K562 (cell line): ENCODE measurements around the gene OR11G2. TPM values are rescaled to one million over a fixed set of nuclear protein-coding genes. Genes with fewer than 3 reads are reported as not detected.

Experiments used
- ATAC-seq: fragments of 200-7000 bp; cut with Tn5 transposase; 3 replicates; pipeline ENCODE4 v1.9.1; 2020; ENCODE audit warnings: moderate library complexity
- Bru-seq: library from RNA; stranded (reverse); fragments of 400-500 nt; gene quantifications from one replicate; lab custom pipeline; 2021; lab: Mats Ljungman, UMichigan
- BruChase-seq, 2 experiments: library from RNA; stranded (reverse); fragments of 400-500 nt; gene quantifications; one replicate each; lab custom pipeline; 2021; lab: Mats Ljungman, UMichigan
- BruUV-seq: library from RNA; stranded (reverse); fragments of 400-500 nt; replicated peaks from 2 replicates; lab custom pipeline; 2021; lab: Mats Ljungman, UMichigan
- CTCF ChIA-PET: fragments of 300-600 bp; formaldehyde crosslinking; extraction: SDS; loops from one replicate; lab custom pipeline; 2021; ENCODE audit warnings: low intra/inter-chr PET ratio; lab: Yijun Ruan, JAX
- POLR2A ChIA-PET: fragments of 300-600, 350-650 bp; sonication (Branson Sonifier 250); formaldehyde crosslinking; extraction: SDS; loops from one replicate; lab custom pipeline; 2021; ENCODE audit warnings: antibody characterized with exemption, inconsistent platforms; lab: Yijun Ruan, JAX
- DNase-seq, 4 experiments: peaks; one replicate each; pipeline versions ENCODE4 v3.0.0 to v3.0.0-alpha.2; 2011 to 2018; ENCODE audit warnings: low spot score in 3 of 4, mixed read lengths in 3 of 4; ENCODE audit errors: extremely low read depth in 1 of 4
- FAIRE-seq: peaks from 2 replicates; lab custom pipeline; 2011; peaks lifted over from hg19 to GRCh38; lab: Jason Lieb, UNC
- H2AFZ ChIP-seq: 2 replicates; pipeline ENCODE4 v1.6.0; 2011; ENCODE audit warnings: low read depth, low read length, control low read depth, inconsistent platforms
- H3K27ac ChIP-seq: fragments of 200-600 bp; 3 replicates; pipeline ENCODE4 v1.8.0; 2011; ENCODE audit warnings: low read depth, mild to moderate bottlenecking, control low read depth, inconsistent platforms, low read length, moderate library complexity, mixed read lengths; ENCODE audit errors: extremely low read depth
- H3K27me3 ChIP-seq, 2 experiments: fragments of 300-600 bp in 1 of 2; 2 replicates in 1 of 2; 3 replicates in 1 of 2; pipeline versions ENCODE4 v1.6.0 to v1.8.0; 2011; ENCODE audit warnings: inconsistent platforms in 2 of 2, low read length in 2 of 2, mild to moderate bottlenecking in 1 of 2, mixed read lengths in 1 of 2, moderate library complexity in 1 of 2; ENCODE audit not compliant: control insufficient read depth in 2 of 2, insufficient read depth in 2 of 2
- H3K36me3 ChIP-seq: fragments of 300-600 bp; 3 replicates; pipeline ENCODE4 v1.8.0; 2011; ENCODE audit warnings: mild to moderate bottlenecking, low read length, inconsistent platforms; ENCODE audit not compliant: control insufficient read depth, insufficient read depth
- H3K4me1 ChIP-seq, 2 experiments: fragments of 200-600 bp in 1 of 2; replicated peaks in 1 of 2; 2 replicates in 1 of 2; 3 replicates in 1 of 2; pipeline versions ENCODE4 v1.5.1 to v1.8.0; 2011; ENCODE audit warnings: inconsistent platforms in 2 of 2, low read length in 2 of 2, mild to moderate bottlenecking in 1 of 2, mixed read lengths in 1 of 2, moderate library complexity in 1 of 2; ENCODE audit not compliant: control insufficient read depth in 2 of 2, insufficient read depth in 2 of 2
- H3K4me2 ChIP-seq: 2 replicates; pipeline ENCODE4 v1.6.1; 2011; ENCODE audit warnings: low read length, control low read depth, inconsistent platforms, mixed read lengths; ENCODE audit not compliant: insufficient read depth
- H3K4me3 ChIP-seq: fragments of 200-600 bp; sonication (generic), shearing (Covaris generic); 2 replicates; pipeline ENCODE4 v1.5.1; 2016; ENCODE audit warnings: control low read depth, inconsistent platforms
- H3K79me2 ChIP-seq: fragments of 200-600 bp; 3 replicates; pipeline ENCODE4 v1.8.0; 2011; ENCODE audit warnings: low read length, inconsistent platforms; ENCODE audit not compliant: control insufficient read depth, insufficient read depth
- H3K9ac ChIP-seq, 2 experiments: 2 replicates each; pipeline versions ENCODE4 v1.6.0 to v1.6.1; 2011; ENCODE audit warnings: low read depth in 2 of 2, low read length in 2 of 2, control low read depth in 1 of 2, inconsistent platforms in 1 of 2, mild to moderate bottlenecking in 1 of 2, mixed read lengths in 1 of 2; ENCODE audit not compliant: insufficient read depth in 1 of 2
- H3K9me1 ChIP-seq: one replicate; pipeline ENCODE4 v1.6.0; 2011; ENCODE audit warnings: inconsistent platforms, mild to moderate bottlenecking, low read length, moderate library complexity; ENCODE audit not compliant: control insufficient read depth, insufficient read depth
- H3K9me3 ChIP-seq: replicated peaks from 2 replicates; pipeline ENCODE4 v1.5.1; 2011; ENCODE audit warnings: low read depth, low read length, inconsistent platforms; ENCODE audit not compliant: control insufficient read depth, insufficient read depth
- H4K20me1 ChIP-seq: replicated peaks from 2 replicates; pipeline ENCODE4 v1.6.1; 2011; ENCODE audit warnings: low read length, inconsistent platforms, mixed read lengths; ENCODE audit not compliant: control insufficient read depth, insufficient read depth
- NCOR1 ChIP-seq: fragments of 450-650 bp; IDR thresholded peaks from 2 replicates; pipeline ENCODE4 v1.6.1; 2016; ENCODE audit warnings: mild to moderate bottlenecking, moderate library complexity
- TGIF2 ChIP-seq: sonication (generic); formaldehyde crosslinking; IDR thresholded peaks from 2 replicates; pipeline ENCODE4 v1.8.1; 2022; ENCODE audit warnings: mild to moderate bottlenecking, missing genetic modification reagents, moderate library complexity
- WGBS: fragments of 100-300 bp; shearing (Covaris generic); methylation state at CpG from one replicate; pipeline ENCODE4 v1.1.6; 2016; ENCODE audit warnings: low coverage, mixed read lengths; ENCODE audit not compliant: insufficient coverage; ENCODE audit errors: missing lambda C conversion rate; 5-methylcytosine and 5-hydroxymethylcytosine counted together
- in situ Hi-C: fragments of 300-500 bp; cut with MboI; formaldehyde crosslinking; loops from 4 replicates; pipeline ENCODE4 v1.15.0; 2018; ENCODE audit warnings: inconsistent platforms, mixed read lengths
- intact Hi-C: fragments of 100-400 bp; cut with micrococcal nuclease; formaldehyde crosslinking; loops from 2 replicates; pipeline ENCODE4 v1.14.2; 2022
- long read RNA-seq, 3 experiments: library from polyadenylated mRNA in 2 of 3; library from RNA in 1 of 3; unstranded in 2 of 3; stranded (forward) in 1 of 3; transcript quantifications; one replicate each; pipeline ENCODE4 v2.0.0, GENCODE V29; 2019 to 2022
- polyA minus RNA-seq, 3 experiments: library from RNA; depleted of rRNA, polyadenylated mRNA; stranded (reverse); fragments of >200 nt; gene quantifications; 2 replicates each; pipeline ENCODE4 v1.2.3, GENCODE V29; 2011
- polyA plus RNA-seq, 8 experiments: library from polyadenylated mRNA; depleted of rRNA in 4 of 8; stranded (reverse) in 5 of 8; unstranded in 3 of 8; fragments of >200 nt; fragmentation: Nextera tagmentation in 2 of 8; fragmentation: Illumina TruSeq in 1 of 8; extraction: Ambion mirVana in 2 of 8; extraction: Trizol in 1 of 8; gene quantifications; 2 replicates each; pipeline versions ENCODE4 v1.2.1 to v1.2.3, GENCODE V29; 2011 to 2014; ENCODE audit warnings: inconsistent platforms in 1 of 8, missing spikeins in 1 of 8
- total RNA-seq, 7 experiments: library from RNA; depleted of rRNA in 6 of 7; stranded (reverse); fragments of >200 nt in 6 of 7; fragmentation: Illumina TruSeq in 2 of 7; extraction: Trizol in 2 of 7; gene quantifications; 2 replicates each; pipeline versions ENCODE4 v1.2.1 to v1.2.3, GENCODE V29; 2011 to 2021; ENCODE audit warnings: low replicate concordance in 1 of 7
- TF ChIP-seq, protein P1 (sequence below): fragments of 250-450 bp; sonication (Bioruptor Pico); IDR thresholded peaks from 2 replicates; pipeline ENCODE4 v1.5.0; 2021; ENCODE audit warnings: mild to moderate bottlenecking, borderline replicate concordance
- TF ChIP-seq, protein P2 (sequence below): fragments of 250-450 bp; sonication (Bioruptor Pico); IDR thresholded peaks from 2 replicates; pipeline ENCODE4 v1.5.0; 2020; ENCODE audit warnings: mild to moderate bottlenecking, borderline replicate concordance
- TF ChIP-seq, protein P3 (sequence below): fragments of 250-450 bp; sonication (Bioruptor Pico); IDR thresholded peaks from 2 replicates; pipeline ENCODE4 v1.4.0; 2020

Gene OR11G2
- not detected in 2 replicates for total RNA-seq (2011; cell fraction: chromatin; rRNA removed; ENCODE audit: low replicate concordance)
- total RNA-seq (2011; cell fraction: nucleolus; rRNA removed), result not detected in 2 replicates
- not detected in 2 replicates for total RNA-seq (2011; cell fraction: nucleoplasm; rRNA removed)
- not detected in 2 replicates for total RNA-seq (2014; rRNA removed)
- total RNA-seq (2014; rRNA removed; fragmentation: Illumina TruSeq; extraction: Trizol), result not detected in 2 replicates
- total RNA-seq (2015; rRNA removed; fragmentation: Illumina TruSeq; extraction: Trizol), result not detected in 2 replicates
- not detected in 2 replicates for total RNA-seq (2021)
- not detected in 2 replicates for polyA plus RNA-seq (2011; rRNA removed)
- not detected in 2 replicates for polyA plus RNA-seq (2011; cell fraction: cytosol; rRNA removed)
- polyA plus RNA-seq (2011; cell fraction: nucleus; rRNA removed), result not detected in 2 replicates
- not detected in 2 replicates for polyA plus RNA-seq (2012)
- not detected in 2 replicates for polyA plus RNA-seq (2014; fragmentation: Illumina TruSeq; extraction: Trizol)
- not detected for polyA plus RNA-seq (2014; fragmentation: Nextera tagmentation; extraction: Ambion mirVana)
- polyA plus RNA-seq (2014; rRNA removed), result not detected in 2 replicates
- polyA minus RNA-seq (2011; rRNA and poly(A)+ RNA removed), result not detected in 2 replicates
- not detected in 2 replicates for polyA minus RNA-seq (2011; cell fraction: cytosol; rRNA and poly(A)+ RNA removed)
- polyA minus RNA-seq (2011; cell fraction: nucleus; rRNA and poly(A)+ RNA removed), result not detected in 2 replicates
- Bru-seq, nascent RNA, result percentile 9 among the genes with signal in this experiment
- not detected for BruChase-seq, experiment 1, labeled RNA remaining after a 2-hour chase
- BruChase-seq, experiment 2, labeled RNA remaining after a 6-hour chase, result not detected
- long read RNA-seq, experiment 1, result 0 reads
- long read RNA-seq, experiment 2, result 0 reads
- long read RNA-seq, experiment 3, result 0 reads

DNA sequence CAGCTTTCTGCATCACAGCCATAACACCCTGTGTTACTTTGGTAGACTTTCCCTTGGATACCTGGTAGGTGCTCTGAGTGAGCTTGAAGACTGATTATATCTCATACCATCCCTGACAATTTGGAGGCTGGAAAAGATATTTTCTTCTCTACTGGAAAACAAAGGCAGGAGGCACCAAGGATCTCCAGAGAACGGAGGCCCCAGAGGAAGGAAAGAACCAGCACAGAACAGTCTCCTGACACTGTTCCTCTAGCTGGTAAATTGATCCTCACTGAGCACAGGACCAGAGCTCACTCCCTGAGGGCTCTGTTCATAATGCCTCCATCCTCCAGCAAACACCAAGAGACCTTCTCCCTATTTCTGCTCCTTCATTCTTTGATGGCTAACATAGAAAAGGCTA is at the start of gene OR11G2:
Gene OR11G2 (plus strand): TSS at position 301 of the 400 bp plus-strand sequence. CDS start 6,542 bp downstream, outside the sequence.
- Histone ChIP-seq H3K4me2 (no peak within 1 kb of the TSS), H3K36me3 (no peaks in the 10 kb centered on the region), H2AFZ (0 out of 2 replicates have a peak within 1 kb of the TSS, but pooled peaks have one; percentile 24), H3K9ac (no peak within 1 kb of the TSS), H3K27ac (no peak within 1 kb of the TSS), H3K9me1 (no peaks in the 10 kb centered on the region), H3K9me3 (no peaks in the 10 kb centered on the region), H4K20me1 (no peaks in the 10 kb centered on the region), H3K79me2 (no peaks in the 10 kb centered on the region), H3K27me3 (no peaks in the 10 kb centered on the region), H3K4me3 (no peak within 1 kb of the TSS), H3K4me1 (peaks cover 4 to 6% of the 10 kb centered on the region in 2 experiments; a peak in 3 of 5 replicates)
- FAIRE-seq, result no peak
- ATAC-seq, result peak; percentile 37; the same call in 1 of the 3 replicates
- no peak for DNase-seq
- POLR2A ChIA-PET, result interaction anchor here (0.8 kb wide), 1 partner anchor 10 kb away, joined by 4 read pairs; no protein-coding TSS in a partner anchor
- BruUV-seq, result no TSS peak
- in situ Hi-C loops (no loop called here), intact Hi-C loops (no loop called here)
- WGBS, result 33% methylated on average over 1 of the region's 1 CpG
- CTCF ChIA-PET, result no interaction called here
- TF ChIP-seq NCOR1 (no peak), TGIF2 (no peak)
- TF ChIP-seq, protein P1, sequence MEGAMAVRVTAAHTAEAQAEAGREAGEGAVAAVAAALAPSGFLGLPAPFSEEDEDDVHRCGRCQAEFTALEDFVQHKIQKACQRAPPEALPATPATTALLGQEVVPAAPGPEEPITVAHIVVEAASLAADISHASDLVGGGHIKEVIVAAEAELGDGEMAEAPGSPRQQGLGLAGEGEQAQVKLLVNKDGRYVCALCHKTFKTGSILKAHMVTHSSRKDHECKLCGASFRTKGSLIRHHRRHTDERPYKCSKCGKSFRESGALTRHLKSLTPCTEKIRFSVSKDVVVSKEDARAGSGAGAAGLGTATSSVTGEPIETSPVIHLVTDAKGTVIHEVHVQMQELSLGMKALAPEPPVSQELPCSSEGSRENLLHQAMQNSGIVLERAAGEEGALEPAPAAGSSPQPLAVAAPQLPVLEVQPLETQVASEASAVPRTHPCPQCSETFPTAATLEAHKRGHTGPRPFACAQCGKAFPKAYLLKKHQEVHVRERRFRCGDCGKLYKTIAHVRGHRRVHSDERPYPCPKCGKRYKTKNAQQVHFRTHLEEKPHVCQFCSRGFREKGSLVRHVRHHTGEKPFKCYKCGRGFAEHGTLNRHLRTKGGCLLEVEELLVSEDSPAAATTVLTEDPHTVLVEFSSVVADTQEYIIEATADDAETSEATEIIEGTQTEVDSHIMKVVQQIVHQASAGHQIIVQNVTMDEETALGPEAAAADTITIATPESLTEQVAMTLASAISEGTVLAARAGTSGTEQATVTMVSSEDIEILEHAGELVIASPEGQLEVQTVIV (CRISPR knock-in tag), result no peak
- TF ChIP-seq, protein P2, sequence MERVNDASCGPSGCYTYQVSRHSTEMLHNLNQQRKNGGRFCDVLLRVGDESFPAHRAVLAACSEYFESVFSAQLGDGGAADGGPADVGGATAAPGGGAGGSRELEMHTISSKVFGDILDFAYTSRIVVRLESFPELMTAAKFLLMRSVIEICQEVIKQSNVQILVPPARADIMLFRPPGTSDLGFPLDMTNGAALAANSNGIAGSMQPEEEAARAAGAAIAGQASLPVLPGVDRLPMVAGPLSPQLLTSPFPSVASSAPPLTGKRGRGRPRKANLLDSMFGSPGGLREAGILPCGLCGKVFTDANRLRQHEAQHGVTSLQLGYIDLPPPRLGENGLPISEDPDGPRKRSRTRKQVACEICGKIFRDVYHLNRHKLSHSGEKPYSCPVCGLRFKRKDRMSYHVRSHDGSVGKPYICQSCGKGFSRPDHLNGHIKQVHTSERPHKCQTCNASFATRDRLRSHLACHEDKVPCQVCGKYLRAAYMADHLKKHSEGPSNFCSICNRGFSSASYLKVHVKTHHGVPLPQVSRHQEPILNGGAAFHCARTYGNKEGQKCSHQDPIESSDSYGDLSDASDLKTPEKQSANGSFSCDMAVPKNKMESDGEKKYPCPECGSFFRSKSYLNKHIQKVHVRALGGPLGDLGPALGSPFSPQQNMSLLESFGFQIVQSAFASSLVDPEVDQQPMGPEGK (CRISPR knock-in tag), result no peak
- TF ChIP-seq, protein P3, sequence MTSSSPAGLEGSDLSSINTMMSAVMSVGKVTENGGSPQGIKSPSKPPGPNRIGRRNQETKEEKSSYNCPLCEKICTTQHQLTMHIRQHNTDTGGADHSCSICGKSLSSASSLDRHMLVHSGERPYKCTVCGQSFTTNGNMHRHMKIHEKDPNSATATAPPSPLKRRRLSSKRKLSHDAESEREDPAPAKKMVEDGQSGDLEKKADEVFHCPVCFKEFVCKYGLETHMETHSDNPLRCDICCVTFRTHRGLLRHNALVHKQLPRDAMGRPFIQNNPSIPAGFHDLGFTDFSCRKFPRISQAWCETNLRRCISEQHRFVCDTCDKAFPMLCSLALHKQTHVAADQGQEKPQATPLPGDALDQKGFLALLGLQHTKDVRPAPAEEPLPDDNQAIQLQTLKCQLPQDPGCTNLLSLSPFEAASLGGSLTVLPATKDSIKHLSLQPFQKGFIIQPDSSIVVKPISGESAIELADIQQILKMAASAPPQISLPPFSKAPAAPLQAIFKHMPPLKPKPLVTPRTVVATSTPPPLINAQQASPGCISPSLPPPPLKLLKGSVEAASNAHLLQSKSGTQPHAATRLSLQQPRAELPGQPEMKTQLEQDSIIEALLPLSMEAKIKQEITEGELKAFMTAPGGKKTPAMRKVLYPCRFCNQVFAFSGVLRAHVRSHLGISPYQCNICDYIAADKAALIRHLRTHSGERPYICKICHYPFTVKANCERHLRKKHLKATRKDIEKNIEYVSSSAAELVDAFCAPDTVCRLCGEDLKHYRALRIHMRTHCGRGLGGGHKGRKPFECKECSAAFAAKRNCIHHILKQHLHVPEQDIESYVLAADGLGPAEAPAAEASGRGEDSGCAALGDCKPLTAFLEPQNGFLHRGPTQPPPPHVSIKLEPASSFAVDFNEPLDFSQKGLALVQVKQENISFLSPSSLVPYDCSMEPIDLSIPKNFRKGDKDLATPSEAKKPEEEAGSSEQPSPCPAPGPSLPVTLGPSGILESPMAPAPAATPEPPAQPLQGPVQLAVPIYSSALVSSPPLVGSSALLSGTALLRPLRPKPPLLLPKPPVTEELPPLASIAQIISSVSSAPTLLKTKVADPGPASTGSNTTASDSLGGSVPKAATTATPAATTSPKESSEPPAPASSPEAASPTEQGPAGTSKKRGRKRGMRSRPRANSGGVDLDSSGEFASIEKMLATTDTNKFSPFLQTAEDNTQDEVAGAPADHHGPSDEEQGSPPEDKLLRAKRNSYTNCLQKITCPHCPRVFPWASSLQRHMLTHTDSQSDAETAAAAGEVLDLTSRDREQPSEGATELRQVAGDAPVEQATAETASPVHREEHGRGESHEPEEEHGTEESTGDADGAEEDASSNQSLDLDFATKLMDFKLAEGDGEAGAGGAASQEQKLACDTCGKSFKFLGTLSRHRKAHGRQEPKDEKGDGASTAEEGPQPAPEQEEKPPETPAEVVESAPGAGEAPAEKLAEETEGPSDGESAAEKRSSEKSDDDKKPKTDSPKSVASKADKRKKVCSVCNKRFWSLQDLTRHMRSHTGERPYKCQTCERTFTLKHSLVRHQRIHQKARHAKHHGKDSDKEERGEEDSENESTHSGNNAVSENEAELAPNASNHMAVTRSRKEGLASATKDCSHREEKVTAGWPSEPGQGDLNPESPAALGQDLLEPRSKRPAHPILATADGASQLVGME (CRISPR knock-in tag), result no peak
